Transverse colon (tissue), 4 donors: Measurements from ENCODE around the gene LMNTD2. TPM values are rescaled to one million over a fixed set of nuclear protein-coding genes. Genes with fewer than 3 reads are reported as not detected.

Experiments used
- DNase-seq: peaks from one replicate; pipeline ENCODE4 v3.0.0-alpha.2; 2019
- H3K27ac ChIP-seq, 4 donors: fragments of 200-600 bp; sonication (generic); 2 replicates each; pipeline ENCODE4 v1.5.1; 2016 to 2018; ENCODE audit warnings: inconsistent platforms in 4 of 4
- H3K27me3 ChIP-seq: fragments of 200-600 bp; sonication (generic); 2 replicates; pipeline ENCODE4 v1.5.1; 2017; ENCODE audit warnings: inconsistent platforms
- H3K36me3 ChIP-seq, 4 donors: fragments of 200-600 bp; sonication (generic); 2 replicates each; pipeline ENCODE4 v1.5.1; 2017 to 2019; ENCODE audit warnings: inconsistent platforms in 4 of 4
- H3K4me1 ChIP-seq, 4 donors: fragments of 200-600 bp; sonication (generic); 2 replicates each; pipeline ENCODE4 v1.5.1; 2017 to 2020; ENCODE audit warnings: inconsistent platforms in 4 of 4
- H3K4me3 ChIP-seq, 4 donors: fragments of 200-600 bp; sonication (generic); 1 replicate in 1 of 4; 2 replicates in 3 of 4; pipeline versions ENCODE4 v1.5.1 to v1.6.1; 2017 to 2019; ENCODE audit warnings: inconsistent platforms in 4 of 4
- H3K9me3 ChIP-seq, 2 donors: fragments of 200-600 bp; sonication (generic); 2 replicates each; pipeline ENCODE4 v1.5.1; 2017 to 2019; ENCODE audit warnings: inconsistent platforms in 2 of 2
- EP300 ChIP-seq: sonication (generic); formaldehyde crosslinking; IDR thresholded peaks from one replicate; pipeline ENCODE4 v1.6.1; 2017; ENCODE audit warnings: antibody characterized with exemption, low read depth
- POLR2A ChIP-seq: fragments of 450-650 bp; IDR thresholded peaks from one replicate; pipeline ENCODE4 v1.6.1; 2016; ENCODE audit warnings: antibody characterized with exemption, mild to moderate bottlenecking, moderate library complexity
- POLR2AphosphoS5 ChIP-seq, 3 donors: sonication (generic); formaldehyde crosslinking; IDR thresholded peaks; one replicate each; pipeline ENCODE4 v1.6.1; 2016; ENCODE audit warnings: antibody characterized with exemption in 3 of 3
- WGBS, 2 donors: methylation state at CpG; one replicate each; pipeline ENCODE4 v1.1.5; 2018; ENCODE audit warnings: low coverage in 1 of 2; 5-methylcytosine and 5-hydroxymethylcytosine counted together
- in situ Hi-C, 4 donors: fragments of 200-750 bp; cut with MboI; loops; one replicate each; pipeline versions ENCODE4 v1.15.0 to v1.15.1; 2017; ENCODE audit warnings: low sequenced_read_pairs in 3 of 4, low pct_ligation_motif_present in 1 of 4, low pct_unique_long_range_greater_than_20kb in 1 of 4
- intact Hi-C: fragments of 100-400 bp; cut with DNase I; formaldehyde crosslinking; loops from one replicate; pipeline ENCODE4 v1.15.1; 2023; ENCODE audit warnings: low total_unique reads
- total RNA-seq, 4 donors: library from RNA; depleted of rRNA; stranded (reverse); fragments of >200 nt; gene quantifications; one replicate each; pipeline ENCODE4 v1.1.0, GENCODE V29; 2016
- TF ChIP-seq, protein P1 (sequence below), 5 experiments: fragments of 200-600 bp in 3 of 5; fragments of 450-650 bp in 2 of 5; sonication (generic) in 3 of 5; IDR thresholded peaks; 1 replicate in 2 of 5; 2 replicates in 3 of 5; pipeline ENCODE4 v1.5.1; 2016 to 2017; ENCODE audit warnings: antibody characterized with exemption in 5 of 5, inconsistent platforms in 3 of 5, mild to moderate bottlenecking in 2 of 5, moderate library complexity in 1 of 5

Gene LMNTD2
- total RNA-seq, 4 donors from 2014 or later = 14.8 to 89.0 (median 16.6) TPM

DNA sequence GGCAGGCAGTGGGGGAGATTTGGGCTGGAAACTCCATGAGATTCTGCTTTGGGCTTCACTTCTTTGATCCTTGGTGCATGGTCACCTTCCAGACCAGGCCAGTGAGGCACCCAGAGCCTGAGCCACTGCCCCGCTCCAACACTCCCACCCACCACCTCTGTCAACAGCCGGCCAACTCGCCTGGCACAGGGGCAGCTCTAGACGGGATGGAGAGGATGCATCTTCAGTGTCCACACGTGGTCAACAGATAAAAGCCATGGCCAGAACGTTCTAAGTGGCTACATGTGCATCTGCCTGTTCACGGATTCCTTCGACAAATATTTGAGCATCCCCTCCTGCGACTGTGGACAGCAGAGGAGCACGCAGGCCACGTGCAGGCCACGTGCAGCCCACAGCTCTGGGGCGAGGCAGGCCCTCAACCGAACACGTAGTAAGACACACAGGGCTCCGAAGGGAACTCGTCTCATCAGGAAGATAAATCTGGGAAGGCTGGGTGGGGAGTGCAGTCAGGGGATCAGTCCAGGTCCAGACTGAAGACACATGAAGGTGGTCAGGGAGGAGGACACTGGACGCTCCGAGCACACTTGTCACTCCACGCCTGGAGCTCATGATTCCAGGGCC, 22.0 kb downstream of the LMNTD2 start:
- Histone ChIP-seq H3K36me3 (no peaks in the 10 kb centered on the region), H3K4me3 (no peak overlapping the region), H3K27me3 (peaks cover 2% of the 10 kb centered on the region), H3K4me1 (peaks cover 10 to 35% (median 34%) of the 10 kb centered on the region in 4 donors), H3K27ac (no peak overlapping the region), H3K9me3 (no peaks in the 10 kb centered on the region)
- in situ Hi-C loops (no loop called here), intact Hi-C loops (no loop called here)
- DNase-seq = no peak
- 91% methylated on average over 20 of the region's 20 CpGs; no CpG with 5 or more reads in 1 of the 2 donors for whole genome bisulfite sequencing, 2 donors
- no peak for TF ChIP-seq EP300
- TF ChIP-seq POLR2AphosphoS5 (IDR thresholded peaks at IDR 0.05) = no peak
- TF ChIP-seq POLR2A = no peak
- TF ChIP-seq, protein P1, sequence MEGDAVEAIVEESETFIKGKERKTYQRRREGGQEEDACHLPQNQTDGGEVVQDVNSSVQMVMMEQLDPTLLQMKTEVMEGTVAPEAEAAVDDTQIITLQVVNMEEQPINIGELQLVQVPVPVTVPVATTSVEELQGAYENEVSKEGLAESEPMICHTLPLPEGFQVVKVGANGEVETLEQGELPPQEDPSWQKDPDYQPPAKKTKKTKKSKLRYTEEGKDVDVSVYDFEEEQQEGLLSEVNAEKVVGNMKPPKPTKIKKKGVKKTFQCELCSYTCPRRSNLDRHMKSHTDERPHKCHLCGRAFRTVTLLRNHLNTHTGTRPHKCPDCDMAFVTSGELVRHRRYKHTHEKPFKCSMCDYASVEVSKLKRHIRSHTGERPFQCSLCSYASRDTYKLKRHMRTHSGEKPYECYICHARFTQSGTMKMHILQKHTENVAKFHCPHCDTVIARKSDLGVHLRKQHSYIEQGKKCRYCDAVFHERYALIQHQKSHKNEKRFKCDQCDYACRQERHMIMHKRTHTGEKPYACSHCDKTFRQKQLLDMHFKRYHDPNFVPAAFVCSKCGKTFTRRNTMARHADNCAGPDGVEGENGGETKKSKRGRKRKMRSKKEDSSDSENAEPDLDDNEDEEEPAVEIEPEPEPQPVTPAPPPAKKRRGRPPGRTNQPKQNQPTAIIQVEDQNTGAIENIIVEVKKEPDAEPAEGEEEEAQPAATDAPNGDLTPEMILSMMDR (IDR thresholded peaks at IDR 0.05) = no peak

DNA sequence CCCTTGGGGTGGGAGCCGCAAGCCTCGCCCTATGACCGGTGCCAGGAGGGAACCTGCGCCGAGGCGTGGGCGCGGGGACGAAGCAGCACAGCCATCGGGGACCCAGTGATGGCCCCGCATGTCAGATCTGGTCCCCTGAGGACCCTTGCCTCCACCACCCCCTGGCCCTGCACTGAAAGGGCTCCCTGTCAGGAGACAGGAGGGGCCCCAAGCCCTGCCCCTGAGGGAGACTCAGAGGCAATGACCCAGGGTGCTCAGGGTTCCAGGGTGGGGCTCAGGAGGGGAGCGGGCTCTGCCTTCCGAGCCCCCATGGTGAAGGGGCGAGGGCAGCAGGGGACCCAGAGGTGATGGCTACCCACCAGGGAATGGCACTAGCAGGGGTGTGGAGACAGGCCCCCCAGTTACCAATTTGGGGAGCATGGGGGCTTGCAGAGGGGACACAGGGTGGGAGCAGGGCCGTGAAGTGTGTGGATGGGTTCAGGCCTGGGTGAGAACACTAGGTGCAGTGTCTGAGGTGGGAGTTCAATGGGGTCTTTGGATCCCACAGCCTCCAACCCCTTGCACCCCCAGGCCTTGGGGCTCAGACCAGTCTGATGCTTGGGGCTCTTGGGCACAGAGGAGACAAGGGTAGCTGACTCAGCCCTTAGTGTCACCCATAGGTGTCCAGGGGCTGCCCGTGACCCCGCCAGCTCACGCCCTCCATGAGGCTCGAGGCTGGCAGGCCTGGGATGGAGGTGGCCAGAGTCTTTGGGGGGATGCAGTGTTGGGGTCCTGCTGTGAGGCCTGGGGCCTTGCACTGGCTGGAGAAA, 22.7 kb downstream of the LMNTD2 start:
- intact Hi-C loops = no loop called here
- DNase-seq = no peak
- H3K27me3 ChIP-seq = peaks cover 2% of the 10 kb centered on the region
- WGBS, 2 donors = 65% methylated on average over 10 of the region's 19 CpGs; no CpG with 5 or more reads in 1 of the 2 donors
- peak overlapping the region in 3 of 4 donors; percentile 18 to 95 (median 83) for H3K4me3 ChIP-seq
- no peaks in the 10 kb centered on the region for H3K9me3 ChIP-seq
- no peaks in the 10 kb centered on the region for H3K36me3 ChIP-seq
- H3K27ac ChIP-seq = peak overlapping the region; percentile 87 to 95 (median 92)
- H3K4me1 ChIP-seq = peaks cover 11 to 37% (median 35%) of the 10 kb centered on the region in 4 donors
- in situ Hi-C loops = no loop called here
- TF ChIP-seq EP300 (no peak), POLR2AphosphoS5 (IDR thresholded peaks at IDR 0.05) (no peak), POLR2A (no peak)
- TF ChIP-seq, protein P1 (IDR thresholded peaks at IDR 0.05) = no peak

DNA sequence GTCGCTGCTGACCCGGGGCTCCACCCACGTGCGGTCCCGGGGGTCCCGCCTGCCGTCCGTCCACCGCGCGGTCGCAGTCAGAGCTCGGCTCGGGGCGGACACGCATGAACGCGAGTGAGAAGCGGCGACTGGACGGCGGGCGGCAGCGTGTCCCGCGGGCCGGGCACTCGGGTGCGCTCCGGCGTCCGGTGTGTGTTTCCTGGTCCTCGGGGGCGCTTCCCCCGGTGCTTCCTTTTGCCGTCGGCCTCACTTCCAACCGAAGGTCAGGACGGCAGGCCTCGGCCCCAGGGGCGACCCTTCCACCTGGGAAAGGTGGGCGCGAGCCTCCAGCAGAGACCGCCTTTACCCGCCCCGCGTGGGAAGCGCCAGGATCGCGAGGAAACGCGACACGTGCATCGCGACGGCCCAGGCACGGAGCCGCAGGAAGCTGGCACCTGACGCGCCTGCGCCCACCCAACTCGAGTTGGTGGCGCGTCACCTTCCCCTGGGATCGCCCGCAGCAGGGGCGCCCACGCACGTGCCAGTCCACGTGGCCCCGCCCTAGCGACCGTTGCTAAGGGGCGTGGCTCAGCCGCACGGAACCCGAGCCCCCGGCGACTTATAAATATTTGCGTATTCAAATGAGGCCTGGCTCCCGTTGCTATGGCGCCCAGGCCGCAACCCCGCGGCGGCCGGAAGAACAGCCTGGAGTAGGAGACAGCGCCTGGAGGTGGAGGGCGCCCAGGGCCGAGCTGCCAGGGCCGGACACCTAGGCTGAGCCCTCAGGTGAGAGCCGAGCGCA, 23.5 kb downstream of the LMNTD2 start, which contains the start of gene LRRC56:
Gene LRRC56 (plus strand): TSS at position 687 of the 781 bp plus-strand sequence. CDS start 3,158 bp downstream, outside the sequence.
- peak; percentile 93 for DNase-seq
- Histone ChIP-seq H3K36me3 (no peaks in the 10 kb centered on the region), H3K27me3 (peaks cover 2% of the 10 kb centered on the region), H3K9me3 (no peaks in the 10 kb centered on the region), H3K27ac (peak within 1 kb of the TSS; percentile 87 to 95 (median 92)), H3K4me3 (peak within 1 kb of the TSS; percentile 4 to 95 (median 50)), H3K4me1 (peaks cover 11 to 37% (median 35%) of the 10 kb centered on the region in 4 donors)
- intact Hi-C loops = no loop called here
- in situ Hi-C loops = no loop called here
- WGBS, 2 donors = 0 to 2% methylated on average over 19 to 21 of the region's 93 CpGs
- TF ChIP-seq EP300 (no peak), POLR2AphosphoS5 (IDR thresholded peaks at IDR 0.05) (peak; percentile 25 to 71 (median 59)), POLR2A (peak; percentile 39)
- TF ChIP-seq, protein P1 (IDR thresholded peaks at IDR 0.05) = peak in 1 of 5 experiments; percentile 7
